HG03457 (cell line): ENCODE measurements around the gene GNA15.
"Not testable (repeated sequence)": the region's sequence is repeated elsewhere in the genome, so short reads cannot be mapped to it uniquely, and the experiment has no call there.

ENCODE experiments used
- ATAC-seq: cut with Tn5 transposase; IDR thresholded peaks from one replicate; pipeline ENCODE4 v1.9.1; 2021; ENCODE audit warnings: moderate number of reproducible peaks; ENCODE audit not compliant: unreplicated experiment

Gene GNA15

GRCh38 chr19:3188627-3189596 lies 53.1 kb downstream of the GNA15 start:
- no peak for ATAC-seq

- ATAC-seq: no peak
These were observed 54.1 kb downstream of the GNA15 start for GRCh38 chr19:3189702-3190469.

- ATAC-seq: no peak
These were observed 54.6 kb downstream of the GNA15 start for GRCh38 chr19:3190470-3190770.

GRCh38 chr19:3190921-3191805 lies 55.3 kb downstream of the GNA15 start:
- no peak for ATAC-seq

GRCh38 chr19:3191806-3192104 lies 55.9 kb downstream of the GNA15 start:
- not testable (repeated sequence) for ATAC-seq

- ATAC-seq: no peak
These were observed 56.4 kb downstream of the GNA15 start for GRCh38 chr19:3192228-3192635.

GRCh38 chr19:3192684-3193083 lies 56.9 kb downstream of the GNA15 start:
- no peak for ATAC-seq

- ATAC-seq: no peak
These were observed 57.6 kb downstream of the GNA15 start for GRCh38 chr19:3193256-3194105.

GRCh38 chr19:3194106-3195087 lies 58.6 kb downstream of the GNA15 start:
- no peak for ATAC-seq

- no peak for ATAC-seq
These were observed 60.5 kb downstream of the GNA15 start for GRCh38 chr19:3196064-3196932.

- ATAC-seq: no peak
These were observed 61.0 kb downstream of the GNA15 start for GRCh38 chr19:3196933-3197205.

- ATAC-seq: no peak
These were observed 63.3 kb downstream of the GNA15 start for GRCh38 chr19:3198901-3199700.

- no peak for ATAC-seq
These were observed 65.4 kb downstream of the GNA15 start for GRCh38 chr19:3201072-3201700.

GRCh38 chr19:3201911-3202310 lies 66.1 kb downstream of the GNA15 start:
- no peak for ATAC-seq

- no peak for ATAC-seq
These were observed 66.5 kb downstream of the GNA15 start for GRCh38 chr19:3202346-3202745.

- not testable (repeated sequence) for ATAC-seq
These were observed 67.1 kb downstream of the GNA15 start for GRCh38 chr19:3202895-3203294.
